ENCODE data around the gene ZNF648.

The ZNF648 gene

DNA sequence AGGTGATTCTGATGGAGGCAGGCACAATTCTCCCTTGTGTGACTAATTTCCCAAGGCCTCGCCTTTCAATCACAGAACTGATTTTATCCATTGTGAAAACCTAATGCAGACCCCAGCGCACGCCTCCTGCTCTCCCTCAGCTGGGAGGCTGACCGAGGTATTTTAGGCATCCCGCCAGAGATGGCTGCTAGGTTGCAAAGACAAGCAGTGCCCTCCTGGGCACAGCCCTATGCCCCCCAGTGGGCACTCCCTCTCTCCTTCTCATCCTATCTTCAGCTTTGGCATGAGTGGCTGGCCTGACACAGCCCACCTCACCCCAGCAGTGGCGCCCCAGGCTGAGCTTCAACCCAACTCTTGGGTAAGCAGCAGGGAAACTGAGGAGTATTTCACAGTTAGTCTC is 24.2 kb upstream of the ZNF648 start:
- Mint-ChIP-seq H3K4me3 (no peak overlapping the region), H3K4me1 (peaks cover 51% of the 10 kb centered on the region), H3K27ac (no peak overlapping the region), H3K9me3 (no peaks in the 10 kb centered on the region), H3K27me3 (no peaks in the 10 kb centered on the region), H3K36me3 (no peaks in the 10 kb centered on the region)

DNA sequence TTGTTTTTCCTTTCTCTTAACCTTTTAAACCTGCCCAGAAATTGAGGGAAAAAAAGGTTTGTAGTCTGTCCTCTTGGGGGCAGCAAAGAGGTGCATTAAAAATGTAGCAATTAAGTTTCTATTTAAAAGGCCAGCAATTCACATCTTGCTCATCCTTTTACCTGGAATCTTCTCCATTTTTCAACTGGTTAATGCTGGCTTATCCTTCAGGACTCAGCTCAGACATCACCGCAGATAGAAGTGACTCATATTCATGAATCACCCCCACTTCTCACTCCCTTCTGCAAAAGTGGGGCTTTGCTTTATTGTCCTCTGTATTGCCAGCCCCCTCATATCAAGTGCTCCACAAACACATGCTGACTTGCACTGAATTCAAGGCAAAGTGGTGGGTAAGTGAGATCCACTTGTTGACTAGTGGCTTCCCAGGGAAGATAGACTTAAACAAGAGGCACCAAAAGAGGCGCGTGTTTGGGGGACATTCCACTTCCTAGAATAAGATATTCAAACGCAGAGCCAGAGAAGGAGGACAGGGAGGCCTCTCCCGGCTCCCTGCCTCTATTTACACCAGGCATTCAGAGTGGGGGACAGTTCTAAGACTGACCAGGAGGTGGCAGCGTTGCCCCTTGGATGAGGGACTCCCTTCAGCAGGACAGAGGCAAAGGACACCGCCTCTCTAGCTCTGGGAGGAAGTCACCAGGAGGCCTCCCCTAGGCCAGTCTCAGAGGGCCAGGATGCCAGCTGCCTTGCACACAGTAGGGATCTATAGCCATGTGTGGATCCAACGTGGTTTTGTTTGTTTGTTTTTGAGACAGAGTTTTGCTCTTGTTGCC is 23.2 kb upstream of the ZNF648 start:
- H3K27ac Mint-ChIP-seq = no peak overlapping the region
- no peaks in the 10 kb centered on the region for H3K36me3 Mint-ChIP-seq
- no peaks in the 10 kb centered on the region for H3K9me3 Mint-ChIP-seq
- H3K4me1 Mint-ChIP-seq = peaks cover 51% of the 10 kb centered on the region
- H3K27me3 Mint-ChIP-seq = no peaks in the 10 kb centered on the region
- no peak overlapping the region for H3K4me3 Mint-ChIP-seq

DNA sequence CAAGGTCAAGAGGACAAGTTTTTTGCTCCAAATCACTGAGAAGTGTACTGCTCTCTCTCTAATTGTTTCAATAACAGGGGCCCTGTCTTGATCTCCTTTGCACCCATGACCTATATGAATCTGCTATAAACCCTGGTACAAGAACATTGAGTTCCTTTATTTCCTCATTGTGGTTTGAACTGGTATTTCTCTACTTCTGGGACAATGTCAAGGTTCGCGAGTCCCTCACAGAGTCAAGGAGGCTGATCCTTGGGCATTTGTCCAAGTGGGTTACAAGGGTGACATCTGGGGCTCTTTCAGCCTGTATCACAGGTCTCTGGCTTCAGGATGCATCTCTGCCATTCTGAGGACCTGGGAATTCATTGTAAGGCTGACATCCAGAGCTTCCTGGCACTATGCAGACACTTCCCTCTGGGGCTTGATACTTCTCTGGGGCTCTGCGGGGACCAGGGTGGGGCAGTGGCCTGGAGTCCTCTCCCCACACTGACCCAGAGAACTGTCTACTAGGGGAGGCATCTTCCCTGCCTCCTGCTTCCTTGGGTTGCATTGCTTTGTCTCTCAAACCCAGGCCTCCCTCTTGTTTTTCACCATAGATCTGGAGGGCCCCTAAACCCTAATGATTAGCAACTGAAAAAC is 22.5 kb upstream of the ZNF648 start:
- Mint-ChIP-seq H3K4me3 (no peak overlapping the region), H3K36me3 (no peaks in the 10 kb centered on the region), H3K27ac (no peak overlapping the region)

DNA sequence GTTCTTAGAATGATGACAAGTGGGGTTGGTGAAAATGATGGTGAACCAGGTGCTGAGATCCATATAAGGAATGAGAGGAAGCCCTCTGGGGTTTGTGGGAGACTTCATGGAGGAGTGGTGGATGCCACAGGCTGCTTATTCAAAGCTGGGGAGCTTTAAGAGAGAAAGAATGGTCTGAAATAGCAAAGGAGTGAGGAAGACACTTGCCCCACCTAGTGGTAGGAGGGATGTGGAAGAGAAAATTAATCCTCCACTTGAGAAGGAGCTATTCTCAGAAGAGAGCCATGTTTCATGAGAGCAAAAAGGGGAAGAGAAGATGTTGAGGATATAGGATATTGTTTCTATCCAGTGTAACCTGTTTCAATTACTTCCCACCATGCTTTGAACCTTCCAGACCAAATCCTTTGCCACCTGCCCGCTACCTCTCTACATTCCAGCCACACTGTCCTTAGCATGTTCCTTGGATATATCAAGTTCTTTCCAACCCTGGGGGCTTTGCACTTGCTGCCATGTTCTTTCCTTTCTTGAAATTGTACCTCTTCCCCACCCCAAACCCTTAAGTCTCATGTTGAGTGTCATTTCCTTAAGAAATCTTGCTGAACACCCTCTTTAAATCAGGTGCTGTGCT is 19.6 kb upstream of the ZNF648 start:
- H3K36me3 Mint-ChIP-seq = no peaks in the 10 kb centered on the region
- no peak overlapping the region for H3K27ac Mint-ChIP-seq
- no peaks in the 10 kb centered on the region for H3K27me3 Mint-ChIP-seq
- H3K4me3 Mint-ChIP-seq = no peak overlapping the region
- H3K4me1 Mint-ChIP-seq = peaks cover 17% of the 10 kb centered on the region
- H3K9me3 Mint-ChIP-seq = no peaks in the 10 kb centered on the region

More for the DNA sequence above, 22.5 kb upstream of the ZNF648 start:
- no peaks in the 10 kb centered on the region for H3K9me3 Mint-ChIP-seq
- H3K27me3 Mint-ChIP-seq = no peaks in the 10 kb centered on the region
- peaks cover 46% of the 10 kb centered on the region for H3K4me1 Mint-ChIP-seq

DNA sequence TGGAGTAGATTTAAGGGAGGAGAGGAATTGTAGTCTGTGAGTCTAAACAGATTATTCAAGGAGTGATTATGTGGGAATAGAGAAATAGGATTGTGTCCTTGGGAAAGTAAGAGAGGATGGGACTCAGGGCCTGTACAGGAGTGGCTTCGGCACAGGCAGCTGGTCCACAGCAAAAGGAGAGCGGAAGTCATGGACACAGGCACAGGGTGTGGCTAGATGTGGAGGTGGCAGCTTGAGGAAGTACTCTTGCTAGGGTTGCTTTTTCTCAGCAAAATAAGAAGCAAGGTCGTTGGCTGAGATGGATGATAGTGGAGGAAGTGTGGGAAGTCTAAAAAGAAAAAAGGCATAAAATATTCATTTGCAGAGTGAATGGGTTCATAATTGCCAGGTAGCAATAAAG is 18.5 kb upstream of the ZNF648 start:
- no peaks in the 10 kb centered on the region for H3K36me3 Mint-ChIP-seq
- no peaks in the 10 kb centered on the region for H3K27me3 Mint-ChIP-seq
- H3K9me3 Mint-ChIP-seq = no peaks in the 10 kb centered on the region
- peaks cover 8% of the 10 kb centered on the region for H3K4me1 Mint-ChIP-seq
- H3K27ac Mint-ChIP-seq = no peak overlapping the region
- no peak overlapping the region for H3K4me3 Mint-ChIP-seq

DNA sequence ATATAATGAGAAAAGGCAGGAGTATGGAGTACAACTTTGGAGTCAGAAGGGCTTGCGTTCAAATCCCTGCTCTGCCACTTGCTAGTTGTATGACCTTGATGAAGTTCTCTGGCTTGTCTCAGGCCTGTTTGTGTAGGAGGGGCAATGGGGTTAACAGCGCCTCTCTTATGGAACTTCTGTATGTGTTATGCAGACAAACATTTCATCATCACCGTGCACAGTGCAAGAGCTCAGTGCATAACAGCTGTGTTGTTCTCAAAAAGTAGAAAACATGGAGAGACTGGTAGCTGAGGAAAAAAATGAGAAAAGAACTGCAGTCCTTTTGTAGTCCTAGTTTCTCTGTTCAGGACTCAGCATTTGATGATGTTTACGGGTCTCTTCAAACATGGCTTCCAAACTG is 10.4 kb upstream of the ZNF648 start:
- H3K9me3 Mint-ChIP-seq = no peaks in the 10 kb centered on the region
- no peaks in the 10 kb centered on the region for H3K36me3 Mint-ChIP-seq
- peaks cover 9% of the 10 kb centered on the region for H3K27me3 Mint-ChIP-seq
- no peaks in the 10 kb centered on the region for H3K4me1 Mint-ChIP-seq
- no peak overlapping the region for H3K4me3 Mint-ChIP-seq
- no peak overlapping the region for H3K27ac Mint-ChIP-seq

DNA sequence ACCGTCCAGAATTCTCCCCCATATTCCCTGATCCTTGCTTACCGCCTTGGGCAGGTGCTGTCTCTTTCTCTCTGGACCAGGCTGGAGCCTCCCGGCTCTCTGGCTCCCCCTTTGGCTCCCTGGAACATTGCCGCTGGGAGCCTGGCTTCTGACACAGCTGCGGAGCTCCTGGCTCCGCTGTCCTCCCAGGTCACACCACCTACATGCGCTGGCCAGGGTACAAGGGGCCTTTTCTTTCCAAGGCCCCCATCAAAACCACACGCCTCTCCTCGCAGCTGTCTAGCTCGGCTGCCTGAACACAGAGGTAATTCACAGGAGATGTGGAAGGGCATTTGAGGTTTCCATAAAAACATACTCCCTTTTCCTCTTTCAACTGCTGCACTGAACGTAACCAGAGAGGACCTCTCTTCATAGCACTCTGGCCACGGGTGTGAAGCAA is 7.5 kb upstream of the ZNF648 start:
- no peaks in the 10 kb centered on the region for H3K9me3 Mint-ChIP-seq
- no peaks in the 10 kb centered on the region for H3K4me1 Mint-ChIP-seq
- H3K4me3 Mint-ChIP-seq = no peak overlapping the region
- no peak overlapping the region for H3K27ac Mint-ChIP-seq
- H3K36me3 Mint-ChIP-seq = no peaks in the 10 kb centered on the region
- H3K27me3 Mint-ChIP-seq = peaks cover 12% of the 10 kb centered on the region

DNA sequence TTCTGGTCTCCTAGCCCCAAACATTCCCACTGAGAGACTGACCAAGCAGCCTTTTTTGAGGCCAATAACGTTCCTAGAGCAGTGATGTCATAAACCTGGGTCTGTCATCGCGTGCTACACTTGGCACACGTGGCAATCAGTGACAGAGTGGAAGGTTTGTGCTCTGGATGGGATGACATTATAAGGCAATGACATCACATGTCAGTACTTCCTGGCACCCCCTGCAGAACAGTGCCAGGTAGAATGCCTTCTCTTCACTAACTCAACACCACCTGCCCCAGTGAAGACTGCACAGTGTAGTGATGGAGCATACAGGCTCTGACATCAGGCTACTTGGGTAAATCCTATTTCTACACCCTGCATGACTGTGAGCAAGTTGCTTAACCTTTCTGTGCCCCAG is 5.4 kb upstream of the ZNF648 start:
- H3K4me1 Mint-ChIP-seq = no peaks in the 10 kb centered on the region
- H3K27ac Mint-ChIP-seq = no peak overlapping the region
- H3K9me3 Mint-ChIP-seq = no peaks in the 10 kb centered on the region
- H3K27me3 Mint-ChIP-seq = peaks cover 16% of the 10 kb centered on the region
- no peaks in the 10 kb centered on the region for H3K36me3 Mint-ChIP-seq
- H3K4me3 Mint-ChIP-seq = no peak overlapping the region

DNA sequence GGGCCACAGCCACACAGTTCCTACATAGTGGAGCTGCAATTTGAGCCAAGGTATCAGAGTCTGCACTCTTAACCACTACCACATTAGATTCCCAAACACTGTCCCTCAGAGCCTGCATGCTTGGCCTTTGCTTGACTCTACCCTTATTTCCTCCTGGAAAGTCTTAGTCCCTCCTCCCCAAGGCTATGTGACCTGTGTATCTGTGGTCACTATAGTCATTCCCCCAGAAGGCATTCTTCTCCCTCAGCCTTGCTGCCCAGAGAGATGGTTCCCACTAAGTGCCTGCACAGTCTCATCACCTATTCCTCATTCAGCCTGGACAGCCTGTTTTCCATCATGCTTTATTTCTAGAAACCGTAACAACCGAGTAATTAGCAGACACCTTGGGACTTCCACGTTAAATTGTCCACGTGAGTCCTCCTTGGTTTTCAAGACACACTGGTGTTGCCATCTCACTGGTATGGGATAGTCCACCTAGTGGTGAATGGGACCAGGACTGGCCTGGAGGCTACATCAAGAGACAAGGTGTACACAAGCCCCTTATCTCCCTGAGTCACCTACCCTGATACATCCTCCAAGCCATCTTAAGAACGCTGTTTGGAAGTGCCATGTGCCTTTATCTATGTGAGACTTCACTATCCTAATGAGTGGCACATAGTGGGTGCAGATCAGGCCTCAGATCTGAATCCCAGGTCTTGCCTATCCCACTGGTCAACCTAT is 3.8 kb upstream of the ZNF648 start:
- H3K9me3 Mint-ChIP-seq = no peaks in the 10 kb centered on the region
- no peaks in the 10 kb centered on the region for H3K4me1 Mint-ChIP-seq
- H3K27me3 Mint-ChIP-seq = peaks cover 18% of the 10 kb centered on the region
- no peak overlapping the region for H3K27ac Mint-ChIP-seq
- H3K4me3 Mint-ChIP-seq = no peak overlapping the region
- H3K36me3 Mint-ChIP-seq = no peaks in the 10 kb centered on the region

DNA sequence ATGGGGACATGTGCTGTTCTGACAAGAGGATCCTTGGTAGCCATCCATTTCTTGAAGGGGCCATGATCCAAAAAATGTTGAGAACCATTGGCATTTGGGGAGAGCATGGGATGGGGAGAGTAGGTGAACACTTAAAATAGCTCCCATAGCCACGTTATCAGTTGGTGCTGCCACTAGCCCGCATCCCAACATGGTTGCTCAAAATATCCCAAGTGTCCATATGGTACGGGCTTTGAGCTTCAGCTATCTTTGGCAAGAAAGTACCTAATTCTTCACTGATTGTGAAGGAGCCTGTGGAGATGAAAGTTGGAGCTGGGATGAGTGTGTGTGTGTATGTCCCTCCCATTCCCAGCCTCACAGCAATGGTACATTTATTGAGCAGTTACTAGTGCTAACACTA is 3.1 kb upstream of the ZNF648 start:
- H3K4me3 Mint-ChIP-seq = no peak overlapping the region
- H3K27me3 Mint-ChIP-seq = peaks cover 18% of the 10 kb centered on the region
- H3K27ac Mint-ChIP-seq = no peak overlapping the region
- no peaks in the 10 kb centered on the region for H3K9me3 Mint-ChIP-seq
- no peaks in the 10 kb centered on the region for H3K4me1 Mint-ChIP-seq
- H3K36me3 Mint-ChIP-seq = no peaks in the 10 kb centered on the region

DNA sequence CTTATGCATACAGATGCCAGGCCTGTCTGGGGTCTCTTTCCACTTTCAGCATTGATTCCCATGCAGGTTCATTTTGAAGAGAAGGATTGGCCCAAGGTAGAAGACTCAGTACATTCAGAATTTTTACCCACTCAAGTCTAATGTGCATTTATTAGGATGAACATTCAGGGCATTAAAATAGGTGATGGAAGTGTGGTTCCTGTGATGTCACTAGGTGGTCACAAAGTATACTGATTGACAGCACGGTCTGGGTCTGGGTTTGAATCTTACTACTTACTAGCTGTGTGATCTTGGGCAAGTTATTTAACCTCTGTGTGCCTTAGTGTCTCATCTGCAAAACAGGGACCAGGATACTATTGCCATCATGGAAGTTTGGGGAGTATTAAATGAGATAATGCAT is 711 bp upstream of the ZNF648 start:
- Mint-ChIP-seq H3K27me3 (peaks cover 18% of the 10 kb centered on the region), H3K27ac (no peak overlapping the region), H3K9me3 (no peaks in the 10 kb centered on the region), H3K4me3 (no peak overlapping the region), H3K4me1 (no peaks in the 10 kb centered on the region), H3K36me3 (no peaks in the 10 kb centered on the region)

DNA sequence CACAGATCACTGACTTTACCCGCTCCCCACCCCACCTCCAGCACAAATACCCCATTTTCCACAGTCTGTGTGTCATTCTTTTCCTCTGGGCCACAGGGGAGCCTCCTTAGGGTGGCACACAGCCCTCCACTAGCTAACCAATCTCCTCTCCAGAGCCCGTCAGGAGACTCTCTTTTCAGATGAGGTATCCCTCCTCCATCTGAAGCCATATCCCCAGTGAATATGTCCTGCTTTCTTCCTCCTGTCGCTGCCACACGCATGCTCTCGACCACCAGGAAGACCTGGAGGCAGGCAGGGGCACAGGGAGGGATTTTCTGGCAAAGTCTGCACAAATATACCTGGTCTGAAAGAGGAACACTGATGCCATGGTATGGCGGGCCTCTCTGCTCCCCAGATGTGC is 635 bp downstream of the ZNF648 start:
- Mint-ChIP-seq H3K36me3 (no peaks in the 10 kb centered on the region), H3K4me1 (peaks cover 4% of the 10 kb centered on the region), H3K27me3 (peaks cover 24% of the 10 kb centered on the region), H3K27ac (no peak overlapping the region), H3K4me3 (no peak overlapping the region), H3K9me3 (no peaks in the 10 kb centered on the region)

DNA sequence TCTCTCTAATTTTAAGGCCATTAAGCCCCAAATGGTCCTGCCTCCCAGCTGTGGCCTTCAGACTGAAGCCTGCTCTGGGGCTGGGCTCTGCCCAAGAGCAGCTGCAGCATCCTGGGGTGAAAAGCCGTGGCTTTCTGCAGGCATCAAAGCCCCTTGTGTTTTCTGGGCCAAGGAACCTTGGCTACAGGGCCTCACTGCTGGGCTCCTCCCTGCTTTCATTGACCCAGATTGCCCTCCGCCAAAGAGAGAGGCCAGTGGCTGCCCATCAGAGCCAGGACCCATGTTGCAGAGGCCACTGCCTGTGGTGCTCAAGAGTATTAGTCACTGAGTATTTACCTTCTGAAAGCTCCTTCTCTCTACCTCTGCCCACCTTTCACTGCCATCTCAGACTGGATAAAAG is 1.6 kb downstream of the ZNF648 start:
- Mint-ChIP-seq H3K36me3 (no peaks in the 10 kb centered on the region), H3K4me3 (no peak overlapping the region), H3K27ac (no peak overlapping the region), H3K4me1 (peaks cover 7% of the 10 kb centered on the region), H3K9me3 (no peaks in the 10 kb centered on the region), H3K27me3 (peaks cover 21% of the 10 kb centered on the region)

DNA sequence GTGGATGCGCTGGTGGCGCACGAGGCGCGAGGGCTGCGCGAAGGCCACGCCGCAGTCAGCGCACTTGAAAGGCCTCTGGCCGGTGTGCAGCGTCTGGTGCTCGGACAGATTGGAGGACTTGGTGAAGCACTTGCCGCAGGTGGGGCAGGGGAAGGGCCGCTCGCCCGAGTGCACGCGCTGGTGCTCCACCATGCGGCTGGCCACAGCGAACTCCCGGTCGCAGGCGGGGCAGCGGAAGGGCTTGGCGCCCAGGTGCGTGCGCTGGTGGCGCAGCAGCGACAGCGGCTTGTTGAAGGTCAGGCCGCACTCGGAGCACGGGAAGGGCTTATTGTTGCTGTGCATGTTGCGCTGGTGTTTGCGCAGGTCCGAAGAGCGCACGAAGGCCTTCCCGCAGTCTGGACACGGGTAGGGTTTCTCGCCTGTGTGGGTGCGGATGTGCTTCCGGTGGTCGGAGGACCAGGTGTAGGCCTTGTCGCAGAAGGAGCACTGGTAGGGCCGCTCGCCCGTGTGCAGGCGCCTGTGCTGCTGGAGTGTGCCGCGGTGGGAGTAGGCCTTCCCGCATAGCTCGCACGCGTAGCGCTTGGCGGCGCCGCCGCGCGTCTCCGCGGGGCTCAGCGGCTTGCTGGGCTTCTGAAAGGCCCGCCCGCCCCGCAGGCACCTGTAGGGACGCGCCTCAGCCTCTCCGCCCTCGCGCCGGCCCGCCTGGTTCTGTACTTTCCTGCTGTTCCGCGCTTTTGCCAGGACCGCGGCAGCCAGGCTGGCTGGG is 4.7 kb downstream of the ZNF648 start:
- Mint-ChIP-seq H3K27me3 (peaks cover 18% of the 10 kb centered on the region), H3K9me3 (no peaks in the 10 kb centered on the region), H3K36me3 (no peaks in the 10 kb centered on the region), H3K4me3 (peak overlapping the region; percentile 16), H3K4me1 (peaks cover 9% of the 10 kb centered on the region), H3K27ac (no peak overlapping the region)

DNA sequence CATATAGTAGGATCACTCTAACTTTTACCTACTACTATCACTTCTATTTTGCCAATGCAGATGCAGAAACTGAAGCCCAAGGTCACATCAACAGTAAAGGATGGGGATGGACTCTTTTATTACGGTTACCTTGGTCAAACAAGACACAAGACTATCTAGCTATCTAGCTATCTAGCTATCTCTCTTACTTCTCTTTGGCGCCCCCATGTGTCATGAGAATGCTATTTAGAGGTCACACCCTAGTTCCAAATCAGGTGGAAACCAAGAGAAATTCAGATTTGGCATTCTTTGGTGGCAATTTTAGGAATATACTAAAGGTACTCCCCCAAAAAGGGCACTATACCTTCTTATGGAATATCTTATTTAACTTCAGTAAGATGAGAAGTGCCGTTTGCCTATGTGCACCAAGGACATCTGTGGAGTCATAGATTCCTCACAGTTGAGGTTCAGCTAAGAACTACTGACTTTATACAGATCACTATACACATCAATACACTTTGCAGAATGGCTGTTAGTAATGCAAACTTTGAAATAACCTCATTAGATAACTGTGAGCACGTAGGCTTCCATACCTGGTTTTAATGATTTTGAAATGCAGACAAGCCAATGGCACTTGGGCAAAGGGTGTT is 6.7 kb downstream of the ZNF648 start:
- H3K36me3 Mint-ChIP-seq = no peaks in the 10 kb centered on the region
- peaks cover 16% of the 10 kb centered on the region for H3K27me3 Mint-ChIP-seq
- H3K4me1 Mint-ChIP-seq = peaks cover 9% of the 10 kb centered on the region
- no peak overlapping the region for H3K4me3 Mint-ChIP-seq
- H3K9me3 Mint-ChIP-seq = no peaks in the 10 kb centered on the region
- H3K27ac Mint-ChIP-seq = no peak overlapping the region
